Common myeloid progenitor, CD34-positive (primary cell): Measurements from ENCODE around the gene THAP7.

ENCODE experiments used
- CTCF ChIA-PET: fragments of 350-600 bp; sonication (Branson Sonifier 250); formaldehyde crosslinking; loops from one replicate; lab custom pipeline; 2021; ENCODE audit warnings: antibody characterized with exemption; lab: Charles Lee
- POLR2A ChIA-PET: fragments of 350-600 bp; sonication (Branson Sonifier 250); formaldehyde crosslinking; loops from one replicate; lab custom pipeline; 2021; ENCODE audit warnings: antibody characterized with exemption; lab: Charles Lee
- DNase-seq, 3 donors: peaks; one replicate each; pipeline versions ENCODE4 v3.0.0 to v3.0.0-alpha.2; 2013
- H3K27ac ChIP-seq, 2 experiments: 1 replicate in 1 of 2; 2 replicates in 1 of 2; pipeline ENCODE4 v1.7.0; 2013; ENCODE audit warnings: inconsistent platforms in 2 of 2, low read length in 2 of 2, mild to moderate bottlenecking in 2 of 2, low read depth in 1 of 2, moderate library complexity in 1 of 2; ENCODE audit not compliant: severe bottlenecking in 2 of 2, insufficient read depth in 1 of 2, poor library complexity in 1 of 2
- H3K27me3 ChIP-seq, 5 experiments: replicated peaks in 2 of 5; 1 replicate in 3 of 5; 2 replicates in 2 of 5; pipeline versions ENCODE4 v1.6.1 to v1.7.0; 2013; ENCODE audit warnings: low read length in 4 of 5, mild to moderate bottlenecking in 2 of 5, moderate library complexity in 2 of 5, inconsistent platforms in 1 of 5; ENCODE audit not compliant: insufficient read depth in 5 of 5, control insufficient read depth in 4 of 5
- H3K36me3 ChIP-seq, 4 experiments: 1 replicate in 2 of 4; 2 replicates in 2 of 4; pipeline versions ENCODE4 v1.6.1 to v1.7.0; 2013; ENCODE audit warnings: low read length in 3 of 4, control low read depth in 1 of 4, mild to moderate bottlenecking in 1 of 4; ENCODE audit not compliant: control insufficient read depth in 4 of 4, insufficient read depth in 4 of 4
- H3K4me1 ChIP-seq, 4 experiments: 1 replicate in 3 of 4; 2 replicates in 1 of 4; pipeline versions ENCODE4 v1.6.1 to v1.7.1; 2013; ENCODE audit warnings: low read length in 3 of 4, mild to moderate bottlenecking in 3 of 4, control low read depth in 1 of 4, inconsistent platforms in 1 of 4, moderate library complexity in 1 of 4; ENCODE audit not compliant: control insufficient read depth in 4 of 4, insufficient read depth in 4 of 4; ENCODE audit errors: control extremely low read depth in 1 of 4
- H3K4me3 ChIP-seq, 7 experiments: 1 replicate in 4 of 7; 2 replicates in 3 of 7; pipeline versions ENCODE4 v1.5.1 to v1.7.0; 2013; ENCODE audit warnings: mild to moderate bottlenecking in 7 of 7, low read length in 6 of 7, moderate library complexity in 6 of 7, inconsistent platforms in 2 of 7, low read depth in 2 of 7, control low read depth in 1 of 7; ENCODE audit not compliant: insufficient read depth in 4 of 7, control insufficient read depth in 1 of 7; ENCODE audit errors: extremely low read depth in 1 of 7
- H3K9me3 ChIP-seq, 5 experiments: 1 replicate in 4 of 5; 2 replicates in 1 of 5; pipeline versions ENCODE4 v1.6.1 to v1.7.1; 2013; ENCODE audit warnings: low read length in 4 of 5, mild to moderate bottlenecking in 2 of 5, inconsistent platforms in 1 of 5, low read depth in 1 of 5, moderate library complexity in 1 of 5; ENCODE audit not compliant: control insufficient read depth in 4 of 5, insufficient read depth in 2 of 5; ENCODE audit errors: control extremely low read depth in 1 of 5
- WGBS: methylation state at CpG from one replicate; pipeline ENCODE4 v1.1.5; 2013; ENCODE audit not compliant: insufficient coverage; 5-methylcytosine and 5-hydroxymethylcytosine counted together

THAP7 gene

DNA sequence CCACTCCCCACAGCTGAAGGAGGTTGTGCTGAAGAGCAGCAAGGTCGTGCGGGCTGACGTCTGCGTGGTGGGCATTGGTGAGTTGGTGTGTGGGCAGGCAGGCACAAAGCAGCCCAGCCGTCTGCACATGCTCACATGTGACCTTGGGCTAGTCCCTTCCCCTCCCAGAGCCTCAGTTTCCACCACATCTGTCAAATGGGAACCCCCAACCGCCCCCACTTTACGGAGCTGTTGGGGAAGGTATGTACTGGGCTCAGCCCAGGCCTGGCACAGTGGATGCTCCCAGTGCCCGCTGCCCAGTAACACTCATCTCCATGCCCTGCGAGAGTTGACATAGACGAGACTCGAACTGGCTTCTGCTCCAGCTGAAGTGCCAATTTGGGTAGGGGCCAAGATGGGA is 24.9 kb downstream of the THAP7 start:
- peaks cover 0 to 10% (median 0%) of the 10 kb centered on the region in 5 experiments for H3K9me3 ChIP-seq
- DNase-seq, result no peak
- no peaks in the 10 kb centered on the region for H3K36me3 ChIP-seq
- peaks cover 5 to 30% (median 23%) of the 10 kb centered on the region in 4 experiments for H3K4me1 ChIP-seq
- H3K27ac ChIP-seq, result no peak overlapping the region
- H3K4me3 ChIP-seq, result no peak overlapping the region
- WGBS, result 97% methylated on average over 4 of the region's 11 CpGs
- no peaks in the 10 kb centered on the region for H3K27me3 ChIP-seq
- POLR2A ChIA-PET, result interaction anchor here (0.6 to 1.3 kb wide), 2 partner anchors 20 to 63 kb away, joined by 3 read pairs; no protein-coding TSS in a partner anchor
- CTCF ChIA-PET, result interaction anchor here (0.9 kb wide), 1 partner anchor 17 kb away, joined by 3 read pairs; no protein-coding TSS in a partner anchor

DNA sequence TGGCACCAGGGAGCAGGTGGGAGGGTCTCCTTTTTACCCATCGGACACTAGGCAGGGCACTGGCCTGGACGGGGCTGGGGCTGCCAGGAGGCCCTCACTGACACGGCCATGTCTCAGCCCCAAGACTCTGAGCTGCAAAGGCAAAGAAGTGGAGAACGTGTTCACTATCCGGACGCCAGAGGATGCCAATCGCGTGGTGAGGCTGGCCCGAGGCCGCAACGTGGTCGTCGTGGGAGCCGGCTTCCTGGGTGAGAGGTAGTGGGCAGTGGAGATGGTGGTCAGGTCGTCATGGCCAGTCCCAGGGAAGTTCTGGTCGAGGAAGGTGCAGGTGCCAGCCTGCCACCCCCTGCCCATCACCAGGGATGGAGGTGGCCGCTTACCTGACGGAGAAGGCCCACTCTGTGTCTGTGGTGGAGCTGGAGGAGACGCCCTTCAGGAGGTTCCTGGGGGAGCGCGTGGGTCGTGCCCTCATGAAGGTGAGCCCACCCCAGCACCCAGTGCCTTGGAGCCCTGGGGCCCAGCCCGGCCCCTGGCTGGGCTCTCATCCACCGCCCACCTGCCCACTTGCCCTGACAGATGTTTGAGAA is 25.5 kb downstream of the THAP7 start:
- no peak for DNase-seq
- 91% methylated on average over 21 of the region's 24 CpGs for WGBS
- POLR2A ChIA-PET, result interaction anchor here (1.3 kb wide), 1 partner anchor 20 kb away, joined by 3 read pairs; no protein-coding TSS in a partner anchor
- Histone ChIP-seq H3K27ac (no peak overlapping the region), H3K36me3 (no peaks in the 10 kb centered on the region), H3K27me3 (no peaks in the 10 kb centered on the region), H3K4me3 (no peak overlapping the region), H3K9me3 (peaks cover 0 to 10% (median 0%) of the 10 kb centered on the region in 5 experiments), H3K4me1 (peaks cover 3 to 25% (median 20%) of the 10 kb centered on the region in 4 experiments)
- CTCF ChIA-PET, result interaction anchor here (0.9 kb wide), 1 partner anchor 16 kb away, joined by 3 read pairs; no protein-coding TSS in a partner anchor

DNA sequence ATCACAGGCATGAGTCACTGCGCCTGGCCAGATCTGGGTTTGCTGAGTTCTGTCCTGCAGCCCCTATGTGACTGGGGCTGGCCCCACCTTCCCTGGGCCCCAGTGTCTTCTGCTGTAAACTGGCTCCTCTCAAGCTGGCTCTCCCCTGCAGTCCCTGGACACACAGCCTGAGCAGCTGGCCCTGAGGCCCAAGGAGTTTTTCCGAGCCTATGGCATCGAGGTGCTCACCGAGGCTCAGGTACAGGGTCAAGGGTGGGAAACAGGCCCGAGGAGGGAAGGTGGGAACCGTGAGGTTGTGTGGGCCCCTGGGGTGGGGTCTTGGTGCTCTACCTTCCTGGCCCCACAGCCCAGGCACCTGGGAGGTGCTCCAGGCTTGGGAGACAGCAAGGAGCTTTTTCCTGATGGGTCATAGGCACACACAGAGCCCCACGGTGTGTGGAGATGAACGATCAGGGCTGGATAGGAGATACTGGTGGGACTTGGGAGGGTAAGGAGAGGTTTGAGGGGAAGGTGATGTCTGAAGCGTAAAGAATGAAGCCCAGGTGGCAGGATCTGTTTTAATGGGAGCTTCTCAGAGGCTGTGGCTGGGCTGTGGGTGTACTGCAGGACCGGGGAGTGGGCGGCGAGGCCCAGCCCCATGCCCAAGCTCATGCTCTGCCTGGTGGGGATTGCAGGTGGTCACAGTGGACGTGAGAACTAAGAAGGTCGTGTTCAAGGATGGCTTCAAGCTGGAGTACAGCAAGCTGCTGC is 26.2 kb downstream of the THAP7 start:
- Histone ChIP-seq H3K36me3 (no peaks in the 10 kb centered on the region), H3K27me3 (no peaks in the 10 kb centered on the region), H3K27ac (no peak overlapping the region), H3K4me3 (no peak overlapping the region), H3K9me3 (peaks cover 0 to 10% (median 0%) of the 10 kb centered on the region in 5 experiments), H3K4me1 (peaks cover 0 to 18% (median 13%) of the 10 kb centered on the region in 4 experiments)
- POLR2A ChIA-PET, result interaction anchor here (1.3 kb wide), 1 partner anchor 19 kb away, joined by 3 read pairs; no protein-coding TSS in a partner anchor
- WGBS, result 94% methylated on average over 12 of the region's 14 CpGs
- CTCF ChIA-PET, result interaction anchor here (1.1 kb wide), 1 partner anchor 13 kb away, joined by 5 read pairs; no protein-coding TSS in a partner anchor
- no peak for DNase-seq

DNA sequence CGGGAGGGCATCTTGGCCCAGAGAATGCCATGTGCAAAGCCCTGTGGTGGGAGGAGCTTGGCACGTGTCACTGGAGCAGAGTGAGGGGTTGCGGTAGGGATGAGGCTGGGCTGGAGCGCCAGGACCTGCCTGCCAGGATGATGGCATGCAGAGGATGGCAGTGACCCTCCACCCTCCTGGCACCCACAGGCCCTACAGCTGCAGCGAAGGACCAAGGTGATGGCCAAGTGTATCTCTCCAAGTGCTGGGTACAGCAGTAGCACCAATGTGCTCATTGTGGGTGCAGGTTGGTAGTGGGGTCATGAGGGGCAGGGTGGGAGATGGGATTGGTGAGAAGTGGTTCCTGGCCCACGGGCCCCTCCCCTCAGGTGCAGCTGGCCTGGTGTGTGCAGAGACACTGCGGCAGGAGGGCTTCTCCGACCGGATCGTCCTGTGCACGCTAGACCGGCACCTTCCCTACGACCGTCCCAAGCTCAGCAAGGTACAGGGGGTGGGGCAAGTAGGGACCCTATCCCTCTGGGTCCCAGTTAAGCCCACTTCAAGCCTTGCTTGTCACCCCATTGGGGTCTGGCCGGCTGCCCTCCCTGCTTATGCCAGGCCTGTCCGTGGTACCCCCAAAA is 27.5 kb downstream of the THAP7 start:
- DNase-seq, result no peak
- H3K27me3 ChIP-seq, result no peaks in the 10 kb centered on the region
- 94% methylated on average over 12 of the region's 16 CpGs for WGBS
- peaks cover 0 to 9% (median 6%) of the 10 kb centered on the region in 4 experiments for H3K4me1 ChIP-seq
- peaks cover 0 to 10% (median 0%) of the 10 kb centered on the region in 5 experiments for H3K9me3 ChIP-seq
- no peak overlapping the region for H3K4me3 ChIP-seq
- H3K27ac ChIP-seq, result no peak overlapping the region
- POLR2A ChIA-PET, result no interaction called here
- no peaks in the 10 kb centered on the region for H3K36me3 ChIP-seq
- CTCF ChIA-PET, result no interaction called here

DNA sequence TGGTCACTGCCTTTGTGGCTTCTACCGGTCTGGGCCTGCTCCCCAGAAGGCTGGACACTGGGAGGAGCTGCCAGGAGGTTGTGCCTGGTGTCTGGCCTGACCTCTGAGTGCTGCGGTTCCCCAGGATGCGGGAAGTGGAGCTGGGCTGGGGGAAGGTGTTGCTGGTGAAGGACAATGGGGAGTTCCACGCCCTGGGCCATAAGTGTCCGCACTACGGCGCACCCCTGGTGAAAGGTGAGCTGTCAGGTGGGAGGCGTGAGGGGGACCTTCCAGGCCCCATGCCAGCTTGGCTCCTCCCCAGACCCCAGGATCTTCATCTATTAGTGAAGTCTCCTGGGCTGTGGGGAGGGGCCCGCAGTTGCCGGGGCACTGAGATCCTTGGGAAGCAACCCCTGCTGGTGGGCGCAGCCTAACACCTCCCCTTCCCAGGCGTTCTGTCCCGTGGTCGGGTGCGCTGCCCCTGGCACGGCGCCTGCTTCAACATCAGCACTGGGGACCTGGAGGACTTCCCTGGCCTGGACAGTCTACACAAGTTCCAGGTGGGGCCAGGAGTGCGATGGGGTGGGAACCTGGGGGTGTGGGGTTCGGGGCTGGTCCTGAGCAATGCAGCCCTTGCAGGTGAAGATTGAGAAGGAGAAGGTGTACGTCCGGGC is 28.2 kb downstream of the THAP7 start:
- no peak overlapping the region for H3K4me3 ChIP-seq
- CTCF ChIA-PET, result interaction anchor here (2.7 kb wide), 1 partner anchor 10 kb away, joined by 9 read pairs; no protein-coding TSS in a partner anchor
- peaks cover 0 to 6% (median 0%) of the 10 kb centered on the region in 5 experiments for H3K9me3 ChIP-seq
- POLR2A ChIA-PET, result no interaction called here
- H3K4me1 ChIP-seq, result peaks cover 0 to 13% (median 5%) of the 10 kb centered on the region in 4 experiments
- H3K27me3 ChIP-seq, result no peaks in the 10 kb centered on the region
- no peak overlapping the region for H3K27ac ChIP-seq
- DNase-seq, result no peak
- 95% methylated on average over 16 of the region's 21 CpGs for WGBS
- no peaks in the 10 kb centered on the region for H3K36me3 ChIP-seq

DNA sequence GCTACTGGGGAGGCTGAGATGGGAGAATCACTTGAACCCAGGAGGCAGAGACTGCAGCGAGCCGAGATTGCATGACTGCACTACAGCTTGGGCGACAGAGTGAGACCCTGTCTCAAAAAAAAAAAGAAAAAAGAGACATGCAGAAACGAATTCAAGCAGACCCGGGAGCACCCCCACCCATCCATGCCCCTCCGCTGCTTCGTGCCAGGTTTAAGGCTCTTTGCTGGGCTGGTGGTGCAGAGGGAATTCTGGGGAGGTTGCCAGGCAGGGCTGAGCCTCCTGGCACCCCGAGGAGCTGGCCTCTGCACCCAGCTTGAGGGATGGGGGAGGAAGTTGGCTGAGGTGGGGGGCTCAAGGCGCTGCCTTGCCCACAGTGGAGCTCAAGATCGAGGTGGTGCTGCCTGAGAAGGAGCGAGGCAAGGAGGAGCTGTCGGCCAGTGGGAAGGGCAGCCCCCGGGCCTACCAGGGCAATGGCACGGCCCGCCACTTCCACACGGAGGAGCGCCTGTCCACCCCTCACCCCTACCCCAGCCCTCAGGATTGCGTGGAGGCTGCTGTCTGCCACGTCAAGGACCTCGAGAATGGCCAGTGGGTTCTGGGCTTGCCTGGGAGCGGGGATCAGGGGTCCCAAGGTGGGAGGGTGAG is 28.9 kb downstream of the THAP7 start:
- H3K36me3 ChIP-seq, result no peaks in the 10 kb centered on the region
- peaks cover 0 to 20% (median 12%) of the 10 kb centered on the region in 4 experiments for H3K4me1 ChIP-seq
- CTCF ChIA-PET, result interaction anchor here (2.0 to 2.7 kb wide), 2 partner anchors 8 to 9 kb away, joined by 8 to 9 read pairs; no protein-coding TSS in a partner anchor
- H3K27ac ChIP-seq, result no peak overlapping the region
- H3K27me3 ChIP-seq, result no peaks in the 10 kb centered on the region
- no peaks in the 10 kb centered on the region for H3K9me3 ChIP-seq
- DNase-seq, result no peak
- H3K4me3 ChIP-seq, result no peak overlapping the region
- POLR2A ChIA-PET, result no interaction called here
- WGBS, result 91% methylated on average over 14 of the region's 21 CpGs
